GM21360 (cell line): ENCODE results near the gene TPPP2.
"Not testable (repeated sequence)": the region's sequence is repeated elsewhere in the genome, so short reads cannot be mapped to it uniquely, and the experiment has no call there.

Source experiments
- ATAC-seq: cut with Tn5 transposase; IDR thresholded peaks from one replicate; pipeline ENCODE4 v1.9.1; 2021; ENCODE audit warnings: mild to moderate bottlenecking, moderate library complexity; ENCODE audit not compliant: unreplicated experiment

TPPP2 gene

GRCh38 chr14:21037156-21037555 is 7.1 kb downstream of the TPPP2 start:
- ATAC-seq, result no peak

- no peak for ATAC-seq
Observed at GRCh38 chr14:21038441-21039422, 8.7 kb downstream of the TPPP2 start.

- ATAC-seq, result no peak
Observed at GRCh38 chr14:21039585-21040369, 9.8 kb downstream of the TPPP2 start.

GRCh38 chr14:21040370-21040925 is 10.4 kb downstream of the TPPP2 start:
- ATAC-seq, result no peak

GRCh38 chr14:21040941-21041340 is 10.9 kb downstream of the TPPP2 start:
- ATAC-seq, result not testable (repeated sequence)

GRCh38 chr14:21041676-21042433 is 11.8 kb downstream of the TPPP2 start, which contains the start of gene RNASE7:
Gene RNASE7, plus strand, starts transcription at chr14:21042362. Its CDS starts 631 bp downstream, at chr14:21042993.
- ATAC-seq, result no peak

GRCh38 chr14:21042918-21043317 is 12.9 kb downstream of the TPPP2 start:
- no peak for ATAC-seq

- no peak for ATAC-seq
Observed at GRCh38 chr14:21043387-21043973, 13.5 kb downstream of the TPPP2 start.

- ATAC-seq, result no peak
Observed at GRCh38 chr14:21043974-21044618, 14.1 kb downstream of the TPPP2 start.

- ATAC-seq, result no peak
Observed at GRCh38 chr14:21047378-21047781, 17.4 kb downstream of the TPPP2 start.

GRCh38 chr14:21048638-21049037 is 18.6 kb downstream of the TPPP2 start:
- ATAC-seq, result no peak

GRCh38 chr14:21049271-21049673 is 19.3 kb downstream of the TPPP2 start:
- no peak for ATAC-seq

- no peak for ATAC-seq
Observed at GRCh38 chr14:21050597-21050996, 20.6 kb downstream of the TPPP2 start.

- no peak for ATAC-seq
Observed at GRCh38 chr14:21053184-21054122, 23.4 kb downstream of the TPPP2 start.

- no peak for ATAC-seq
Observed at GRCh38 chr14:21054123-21054767, 24.2 kb downstream of the TPPP2 start.

- ATAC-seq, result no peak
Observed at GRCh38 chr14:21054768-21055145, 24.7 kb downstream of the TPPP2 start.

GRCh38 chr14:21055432-21056117 is 25.6 kb downstream of the TPPP2 start:
- ATAC-seq, result no peak
